Muscle of arm (tissue), 12 donors: ENCODE results near the gene FHL1. TPM values are rescaled to one million over a fixed set of nuclear protein-coding genes. Genes with fewer than 3 reads are reported as not detected.
A peak's percentile ranks its signal among the peaks of the same experiment; 100 is the strongest.
"Not testable (repeated sequence)": the region's sequence is repeated elsewhere in the genome, so short reads cannot be mapped to it uniquely, and the experiment has no call there.

Experiments
- DNase-seq: peaks from one replicate; pipeline ENCODE4 v3.0.0-alpha.2; 2013
- polyA plus RNA-seq, 12 donors: library from polyadenylated mRNA; unstranded; fragments of 120-200 nt; gene quantifications; one replicate each; pipeline ENCODE4 v1.2.1, GENCODE V29; 2013; ENCODE audit not compliant: insufficient read length in 12 of 12

Gene FHL1
- polyA plus RNA-seq, 12 donors, result 444 to 2,334 (median 1,756) TPM; not detected in 1

DNA sequence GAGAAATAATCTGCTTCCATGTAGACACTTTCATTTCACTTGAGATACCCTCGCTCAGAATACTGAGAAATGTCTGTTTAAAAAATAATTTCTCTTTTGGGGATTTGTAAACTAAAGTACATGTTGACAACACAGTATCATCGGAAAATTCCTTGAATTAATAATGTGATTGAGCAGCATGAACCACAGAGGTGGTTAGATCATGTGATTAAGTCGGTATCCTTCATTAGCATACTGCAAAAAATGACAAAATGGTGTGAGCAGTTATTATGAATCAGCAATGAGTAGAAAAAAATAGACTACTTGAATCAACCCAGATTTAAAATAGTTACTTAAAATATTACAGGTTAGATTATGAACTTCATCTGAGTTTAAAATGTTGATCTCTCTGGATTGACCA, 89.7 kb downstream of the FHL1 start:
- no peak for DNase-seq

DNA sequence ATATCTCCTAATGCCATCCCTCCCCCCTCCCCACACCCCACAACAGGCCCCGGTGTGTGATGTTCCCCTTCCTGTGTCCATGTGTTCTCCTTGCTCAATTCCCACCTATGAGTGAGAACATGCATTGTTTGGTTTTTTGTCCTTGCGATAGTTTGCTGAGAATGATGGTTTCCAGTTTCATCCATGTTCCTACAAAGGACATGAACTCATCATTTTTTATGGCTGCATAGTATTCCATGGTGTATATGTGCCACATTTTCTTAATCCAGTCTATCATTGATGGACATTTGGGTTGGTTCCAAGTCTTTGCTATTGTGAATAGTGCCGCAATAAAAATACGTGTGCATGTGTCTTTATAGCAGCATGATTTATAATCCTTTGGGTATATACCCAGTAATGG, 90.5 kb downstream of the FHL1 start:
- not testable (repeated sequence) for DNase-seq

DNA sequence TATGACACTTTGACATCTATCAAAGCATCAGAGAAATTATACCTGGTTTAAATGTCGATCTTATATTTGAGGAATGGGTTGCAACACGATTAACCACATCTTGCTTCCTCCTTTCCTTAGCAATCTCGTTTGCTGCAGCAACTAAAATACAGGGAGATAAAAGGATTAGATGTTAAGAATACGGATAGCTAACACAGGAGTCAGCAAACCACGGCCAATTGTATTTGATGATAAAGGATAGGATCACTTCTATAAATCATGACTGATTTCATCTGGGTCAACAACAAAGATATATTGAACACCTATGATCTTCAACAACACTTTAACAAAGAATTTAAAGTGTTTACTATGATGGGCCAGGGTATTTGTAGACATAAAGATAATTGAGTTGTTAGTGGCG, 98.9 kb downstream of the FHL1 start:
- DNase-seq, result no peak

DNA sequence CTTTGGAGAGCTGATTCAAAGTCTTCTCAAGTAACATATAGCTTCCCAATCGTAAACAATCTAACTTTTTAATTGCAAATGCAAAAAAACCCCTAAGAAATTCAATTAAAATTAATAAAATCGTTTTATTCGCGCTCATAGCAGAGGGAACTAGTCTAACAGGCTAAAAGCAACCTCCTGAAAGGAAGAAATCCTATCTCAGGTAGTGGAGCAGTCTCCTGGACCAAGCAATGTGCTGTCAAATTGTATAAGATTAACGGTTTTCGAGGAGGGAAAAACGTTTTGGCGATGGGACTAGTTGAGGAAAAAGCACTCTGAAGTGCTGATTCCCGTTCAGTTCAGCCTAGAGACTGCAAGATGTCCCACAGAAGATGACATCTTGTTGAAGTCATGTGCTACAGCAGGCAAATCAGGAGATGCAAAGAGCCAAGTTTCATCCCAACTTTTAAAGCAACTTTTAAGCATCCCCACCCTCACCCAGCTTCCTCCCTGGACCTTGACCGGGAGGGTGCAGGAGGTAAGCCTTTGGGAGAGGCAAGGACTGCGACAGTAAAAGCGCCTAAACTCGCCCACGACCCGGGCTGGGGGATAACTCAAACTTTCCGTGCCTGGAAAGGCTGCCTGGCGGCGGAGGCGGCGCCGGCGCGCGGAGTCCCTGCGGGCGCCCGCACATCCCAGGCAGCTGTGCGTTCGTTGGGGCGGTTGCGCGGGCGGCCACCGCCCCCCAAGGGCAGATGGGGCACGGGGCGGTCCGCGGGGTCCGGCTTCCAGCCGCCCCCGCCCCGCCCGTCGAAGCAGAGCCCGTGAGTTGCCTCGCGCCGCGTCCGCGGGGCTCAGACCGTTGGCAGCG, 103.1 kb downstream of the FHL1 start:
- DNase-seq, result no peak

DNA sequence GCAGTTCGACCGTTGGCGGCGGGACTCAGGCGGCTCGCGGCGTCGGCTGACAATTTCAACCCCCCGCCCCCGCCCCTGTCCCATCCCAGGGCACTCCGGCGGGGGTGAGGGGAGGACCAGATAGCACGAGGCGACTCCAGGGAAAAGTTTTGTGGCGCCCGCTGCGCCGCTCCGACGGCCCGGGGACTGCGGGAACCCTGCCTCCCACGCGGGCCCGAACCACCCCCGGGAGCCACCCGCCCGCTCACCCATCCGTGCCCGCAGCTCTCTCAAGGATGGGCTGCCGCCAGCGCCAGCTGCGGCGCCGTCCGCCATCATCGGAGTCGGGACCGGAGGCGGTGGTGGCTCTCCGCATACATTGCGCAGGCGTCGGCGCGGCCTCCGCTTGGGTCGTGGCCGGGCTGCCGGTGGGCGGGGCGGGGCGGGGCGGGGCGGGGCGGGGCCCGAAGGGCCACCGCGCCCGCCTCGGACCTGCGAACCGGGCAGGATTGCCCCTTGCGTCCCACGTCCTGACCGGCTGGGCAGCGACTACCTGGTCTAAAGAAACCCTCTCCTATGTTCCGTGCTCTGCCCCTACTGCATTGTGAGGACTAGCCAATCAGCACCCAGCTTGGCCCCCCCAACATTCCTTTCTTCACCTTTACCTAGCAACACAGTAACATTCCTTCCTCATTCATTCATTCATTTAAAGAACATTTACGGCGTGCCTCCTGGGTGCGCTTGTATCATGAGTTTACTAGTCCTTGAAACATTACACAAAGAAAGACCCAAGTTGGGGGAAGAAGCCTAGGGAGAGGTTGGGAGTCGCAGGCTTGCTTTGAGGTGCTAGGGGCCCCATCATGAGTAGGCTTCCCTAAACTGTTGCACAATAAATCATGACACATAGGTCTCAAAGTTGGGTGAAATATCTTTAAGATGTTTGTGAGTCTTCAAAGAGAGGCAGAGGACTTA, 104.0 kb downstream of the FHL1 start, which contains the start of gene MAP7D3:
Gene MAP7D3 (minus strand): TSS at position 360 of the 951 bp plus-strand sequence. CDS start 42 bp downstream, at position 318.
- peak; percentile 50 for DNase-seq

DNA sequence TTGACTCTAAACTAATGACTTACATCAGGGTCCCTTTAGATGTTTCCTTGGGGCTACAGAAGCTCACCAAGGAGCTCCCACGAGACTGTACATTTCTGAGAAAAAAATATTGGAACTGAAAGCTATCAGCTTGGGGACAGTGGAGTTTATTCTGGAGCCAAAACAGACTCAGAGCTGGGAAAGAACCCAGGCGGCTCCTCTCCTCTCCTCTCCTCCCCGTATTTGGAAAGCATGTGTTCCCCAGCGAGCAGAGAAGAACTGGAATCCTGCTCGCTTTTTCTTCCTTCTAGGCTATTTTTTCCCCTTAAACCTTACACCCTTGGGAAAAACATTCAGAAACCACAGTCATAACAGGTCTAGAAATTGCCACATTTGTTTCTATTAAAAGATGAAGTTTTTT, 108.2 kb downstream of the FHL1 start:
- DNase-seq, result no peak

DNA sequence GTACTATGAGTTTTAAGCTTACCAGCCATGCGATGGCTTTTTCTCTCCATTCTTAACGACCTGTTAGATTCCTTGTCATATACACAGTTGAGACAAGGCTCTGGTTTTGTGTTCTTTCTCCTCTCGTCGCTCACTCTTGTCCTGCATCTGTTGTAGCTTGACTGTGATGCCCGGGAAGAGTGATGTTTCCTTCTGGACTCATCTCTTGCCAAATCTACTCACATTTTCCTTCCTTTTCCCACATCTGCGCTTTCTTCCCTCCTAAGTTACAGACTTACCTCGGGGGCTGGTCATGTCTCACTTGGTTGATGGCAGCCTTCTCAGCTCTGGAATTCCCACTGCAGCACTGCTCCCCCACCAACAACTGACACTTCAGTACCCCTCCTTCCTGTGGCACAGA, 108.7 kb downstream of the FHL1 start:
- DNase-seq, result no peak

DNA sequence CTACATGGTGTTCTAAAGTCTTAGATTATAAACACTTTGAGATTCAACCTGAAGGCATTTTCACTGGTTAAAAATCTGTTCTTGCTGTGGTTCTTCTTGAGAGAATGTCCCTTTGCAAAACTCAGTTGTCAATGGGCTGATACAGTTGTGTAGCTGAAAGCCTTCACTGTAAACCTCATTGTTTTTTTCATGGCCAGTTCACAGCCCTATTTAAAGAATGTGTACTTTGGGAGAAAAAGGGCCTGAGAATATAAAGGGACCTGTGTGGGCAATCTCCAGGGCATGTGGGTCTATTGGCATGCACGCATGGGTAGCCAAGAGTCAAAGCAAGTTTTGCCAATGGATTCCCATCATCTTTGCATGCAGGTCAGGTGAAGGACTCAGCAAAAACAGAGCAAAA, 111.6 kb downstream of the FHL1 start:
- DNase-seq, result no peak

DNA sequence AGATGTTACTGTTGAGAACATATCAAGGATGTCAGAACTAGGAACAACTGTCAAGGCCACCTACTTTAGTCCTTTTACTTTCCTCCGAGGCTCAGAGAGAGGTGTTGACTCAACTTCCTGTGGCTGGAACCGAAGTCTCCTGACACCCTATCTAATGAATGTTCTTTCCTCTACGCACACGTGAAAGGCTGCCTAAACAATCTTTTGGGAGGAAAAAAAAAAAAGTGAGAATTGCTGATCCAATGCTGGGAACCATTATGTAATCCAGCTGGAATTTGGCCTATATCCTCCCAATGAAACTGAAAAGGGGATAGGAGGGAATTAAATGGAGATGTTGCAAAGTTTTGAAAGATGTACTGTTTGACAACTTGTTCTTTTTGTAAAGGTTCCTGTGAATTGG, 112.2 kb downstream of the FHL1 start:
- DNase-seq, result peak; percentile 55

DNA sequence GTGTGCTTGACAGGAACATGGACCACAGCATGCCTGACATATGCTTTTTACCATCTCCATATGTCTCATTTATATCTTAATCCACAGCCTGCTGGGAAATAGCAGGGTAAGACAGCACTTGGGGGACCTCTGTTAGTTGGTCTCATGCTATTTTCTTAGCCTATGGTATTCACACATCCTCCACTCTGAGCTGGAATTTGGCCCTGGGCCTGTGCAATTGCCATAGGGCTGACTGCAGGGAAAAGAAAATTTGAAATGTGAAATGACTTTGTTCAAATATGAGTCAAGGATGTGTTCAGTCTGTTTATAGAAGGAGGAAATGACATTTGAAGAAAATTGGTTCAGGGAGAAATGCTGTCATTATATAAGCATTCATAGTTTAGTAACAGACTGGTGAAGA, 113.4 kb downstream of the FHL1 start:
- no peak for DNase-seq

Other genes with a start within 250 kb of the FHL1 start
- gene MMGT1, start 173.5 kb upstream of the FHL1 start, polyA plus RNA-seq, result 10 to 100 TPM in 11 of 12 donors, not detected in 1; 18.3 to 23.6 (median 20.5) TPM
- gene SLC9A6, start 162.1 kb upstream of the FHL1 start, polyA plus RNA-seq, result 10 to 100 TPM in 3 of 12 donors, 1 to 10 TPM in 8, not detected in 1; 8.3 to 11.9 (median 9.6) TPM
- 10 to 100 TPM in 11 of 12 donors, not detected in 1; 11.9 to 53.5 (median 17.0) TPM for gene MAP7D3, start 103.9 kb downstream of the FHL1 start, polyA plus RNA-seq
- under 1 TPM in 10 of 12 donors, not detected in 2; 0.03 to 0.06 (median 0.03) TPM for gene ADGRG4, start 153.4 kb downstream of the FHL1 start, polyA plus RNA-seq